Right lung (tissue), 5 donors: ENCODE measurements around the gene TSPAN18. TPM values are rescaled to one million over a fixed set of nuclear protein-coding genes. Genes with fewer than 3 reads are reported as not detected.

Experiments used
- DNase-seq, 2 donors: peaks; one replicate each; pipeline ENCODE4 v3.0.0-alpha.2; 2013
- polyA plus RNA-seq, 5 donors: library from polyadenylated mRNA; unstranded; fragments of 120-200 nt; gene quantifications; one replicate each; pipeline versions ENCODE4 v1.2.1 to v1.2.3, GENCODE V29; 2013; ENCODE audit warnings: inconsistent platforms in 1 of 5, low replicate concordance in 1 of 5; ENCODE audit not compliant: insufficient read length in 5 of 5, insufficient read depth in 1 of 5

Gene TSPAN18
- polyA plus RNA-seq, 5 donors: 48.9 to 74.5 (median 64.7) TPM

DNA sequence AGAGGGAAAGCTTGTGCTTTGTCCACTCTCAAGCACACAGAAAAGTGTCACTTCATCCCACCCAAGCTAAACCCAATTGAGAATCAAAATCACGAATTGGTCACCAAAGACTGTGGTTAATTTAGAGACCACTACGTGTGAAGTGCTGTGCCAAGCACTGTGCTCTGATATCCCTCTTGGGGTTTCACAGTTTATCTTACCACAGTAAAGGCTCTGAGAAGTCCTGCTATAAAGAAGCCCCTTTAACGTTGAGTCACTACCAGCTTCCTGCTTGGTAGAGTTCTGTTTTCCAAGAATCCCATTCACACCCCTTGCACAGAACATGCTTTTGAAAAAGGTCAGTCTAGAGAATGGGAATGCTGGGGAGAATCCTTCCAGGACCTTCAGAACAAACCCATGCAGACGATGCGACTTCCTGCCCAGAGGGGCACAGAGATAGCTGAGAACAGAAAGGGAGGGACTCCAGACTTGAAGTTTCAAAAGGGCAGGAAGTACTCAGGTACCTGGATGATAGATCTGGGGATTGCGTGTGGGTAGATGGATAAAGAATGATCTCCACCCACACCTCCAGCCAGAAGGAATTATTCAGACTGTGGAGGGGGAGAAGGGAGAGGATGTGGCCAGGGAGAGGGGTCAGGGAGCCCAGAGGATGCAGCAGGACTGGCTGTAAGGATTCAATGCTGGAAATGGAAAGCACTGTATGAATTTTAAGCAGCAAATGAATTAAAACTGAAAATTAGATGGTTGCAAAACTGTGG lies 18.1 kb upstream of the TSPAN18 start:
- no peak for DNase-seq

DNA sequence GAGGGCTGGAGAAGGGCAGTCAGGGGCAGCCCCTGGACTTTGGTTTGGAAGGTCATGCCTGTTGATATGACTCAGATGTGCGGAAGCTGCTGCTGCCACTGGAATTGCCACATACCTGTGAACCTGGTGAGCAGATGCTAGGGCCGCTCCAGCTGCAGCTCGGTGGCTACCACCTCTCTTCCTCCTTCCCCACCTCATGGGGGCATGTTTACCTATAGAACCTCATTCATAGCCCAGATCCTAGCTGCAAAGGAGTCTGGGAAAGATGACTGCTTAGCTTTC lies 17.5 kb upstream of the TSPAN18 start:
- DNase-seq: no peak

DNA sequence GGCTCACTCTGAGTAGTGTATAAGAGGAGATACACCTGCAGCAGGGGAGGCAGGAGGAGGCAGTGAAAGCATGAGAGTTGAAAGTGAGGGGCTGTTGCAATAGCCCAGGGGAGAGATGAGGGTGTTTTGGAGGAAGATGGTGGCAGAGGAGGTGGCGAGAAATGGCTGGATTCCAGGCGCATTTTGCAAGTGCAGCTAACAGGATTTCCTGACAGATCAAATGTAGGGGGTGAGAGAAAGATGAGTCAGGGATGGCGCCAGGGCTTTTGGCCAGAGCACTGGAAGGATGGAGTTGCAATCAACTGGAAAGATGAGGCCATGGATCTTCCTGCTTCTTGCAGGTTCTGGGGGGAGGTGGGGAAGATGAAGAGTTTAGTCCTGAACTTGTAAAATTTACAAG lies 16.8 kb upstream of the TSPAN18 start:
- DNase-seq: no peak

DNA sequence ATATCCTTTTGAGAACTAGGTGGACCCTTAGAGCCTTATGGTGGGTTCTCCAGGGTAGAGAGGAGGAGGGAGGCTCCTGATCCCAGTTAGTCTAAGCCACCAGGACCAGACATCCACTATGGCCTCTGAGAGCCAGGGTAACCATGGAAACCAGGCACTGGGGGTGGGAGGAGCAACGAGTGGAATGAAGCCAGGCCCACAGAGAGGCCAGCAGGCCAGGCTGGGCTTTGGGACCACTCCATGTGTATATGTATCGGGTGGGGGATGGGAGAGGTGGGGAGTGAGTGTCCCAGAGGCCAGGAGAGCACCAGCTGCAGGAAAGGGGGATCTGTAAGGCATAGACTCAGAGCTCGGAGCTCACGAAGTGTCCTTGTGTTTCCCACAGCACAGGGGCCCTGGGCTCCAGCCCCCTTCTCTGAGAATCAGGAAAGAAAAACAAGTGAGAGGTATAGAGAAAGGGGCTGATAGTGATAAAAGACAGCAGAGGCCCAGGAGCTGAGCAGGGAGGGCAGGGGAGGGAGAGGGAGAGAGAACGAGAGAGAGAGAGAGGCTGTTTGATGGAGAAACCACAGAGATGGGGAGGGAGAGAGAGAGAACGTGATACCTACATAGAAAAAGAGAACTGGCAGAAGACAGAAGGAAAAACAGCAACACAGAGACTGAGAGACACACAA lies 15.5 kb upstream of the TSPAN18 start:
- DNase-seq: no peak

DNA sequence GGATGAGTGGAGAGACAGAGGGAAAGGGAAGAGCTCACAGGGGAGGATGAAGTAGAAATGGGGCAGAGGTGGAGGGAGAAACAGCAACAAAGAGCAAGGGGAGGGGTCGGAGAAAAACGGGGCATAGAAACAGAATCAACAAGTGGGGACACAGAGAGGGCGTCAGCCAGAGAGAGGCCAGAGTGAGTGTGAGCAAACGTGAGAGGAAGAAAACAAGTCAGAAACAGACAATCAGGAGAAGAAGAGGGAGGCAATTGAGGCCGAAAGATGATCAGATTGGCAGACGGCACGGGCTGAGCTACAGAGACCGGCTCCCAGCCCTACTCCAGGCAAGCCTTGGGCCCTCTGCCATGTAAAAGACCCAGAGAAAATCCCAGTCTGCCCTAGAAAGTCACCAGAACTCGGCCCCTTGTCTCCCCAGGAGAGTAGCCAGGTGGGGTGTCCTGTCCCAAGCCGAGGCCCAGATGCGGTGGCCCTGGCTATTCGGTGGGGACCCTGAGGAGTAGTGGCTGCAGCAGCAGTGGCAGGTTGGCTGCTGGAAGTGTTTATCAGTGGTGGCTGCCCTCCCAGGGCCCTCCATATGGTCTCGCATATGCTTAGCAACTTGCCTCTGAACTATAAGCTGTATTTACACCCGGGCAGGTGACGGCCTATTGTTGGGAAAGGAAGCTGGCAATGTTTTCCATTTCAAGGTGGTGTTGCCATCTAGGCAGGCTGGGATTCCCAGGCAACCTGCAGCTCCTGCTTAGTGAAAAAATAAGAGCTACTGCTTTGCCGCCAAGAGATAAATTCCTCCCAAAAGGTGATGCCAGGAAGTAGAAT lies 14.8 kb upstream of the TSPAN18 start:
- DNase-seq: no peak

DNA sequence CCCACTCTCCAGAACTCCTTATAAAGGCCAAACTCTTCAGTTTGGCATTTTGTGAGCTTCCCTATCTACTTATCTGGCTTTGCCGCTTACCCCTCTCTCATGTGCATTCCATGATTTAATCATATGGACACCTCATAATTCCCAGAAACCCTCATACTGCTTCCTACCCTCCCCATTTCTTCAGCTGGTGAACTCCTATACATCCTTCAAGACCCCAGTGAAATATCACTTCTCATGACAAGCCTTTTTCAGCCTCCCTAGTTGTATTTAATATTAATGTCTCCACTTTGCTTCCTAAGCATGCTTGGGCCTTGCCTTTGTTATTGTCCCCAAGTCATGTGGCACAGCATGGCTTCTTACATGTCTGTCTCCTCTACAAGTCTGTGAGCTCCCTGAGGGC lies 13.7 kb upstream of the TSPAN18 start:
- DNase-seq: no peak

DNA sequence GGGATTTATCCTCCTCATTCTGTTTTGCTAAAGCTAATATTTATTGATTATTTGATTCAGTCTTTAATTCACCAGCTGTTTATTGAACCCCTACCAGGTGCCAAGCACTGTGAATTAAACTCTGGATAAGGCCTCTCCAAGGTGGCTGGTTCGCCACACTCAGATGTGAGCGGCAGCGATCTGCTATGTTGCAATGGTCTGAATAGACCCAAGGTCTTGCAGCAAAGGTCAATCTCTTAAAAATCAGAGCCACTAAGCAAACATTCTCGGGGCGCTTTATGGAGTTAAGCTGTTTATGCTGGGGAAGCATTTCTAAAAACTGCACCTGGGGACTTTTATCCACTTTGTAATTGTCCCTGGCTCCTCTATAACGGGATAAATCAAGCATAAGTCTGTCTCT lies 10.5 kb upstream of the TSPAN18 start:
- no peak for DNase-seq

DNA sequence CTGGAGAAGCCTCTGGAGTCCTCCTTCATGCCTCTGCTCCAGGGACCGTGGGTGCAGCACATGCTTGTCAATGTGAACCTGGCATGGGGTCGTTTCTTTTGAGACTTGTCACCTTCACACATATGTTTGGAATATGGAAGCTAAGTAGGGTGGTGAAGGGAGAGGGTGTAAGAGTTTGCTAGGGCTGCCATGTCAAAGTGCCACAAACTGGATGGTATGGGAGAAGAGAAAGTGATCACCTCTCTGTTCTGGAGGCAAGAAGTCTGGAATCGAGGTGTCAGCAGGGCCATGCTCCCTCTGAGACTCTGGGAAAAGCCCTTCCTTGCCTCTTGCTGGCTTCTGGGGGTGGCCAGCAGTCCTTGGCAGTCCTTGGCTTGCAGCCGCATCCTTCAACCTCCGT lies 8.7 kb upstream of the TSPAN18 start:
- no peak for DNase-seq

DNA sequence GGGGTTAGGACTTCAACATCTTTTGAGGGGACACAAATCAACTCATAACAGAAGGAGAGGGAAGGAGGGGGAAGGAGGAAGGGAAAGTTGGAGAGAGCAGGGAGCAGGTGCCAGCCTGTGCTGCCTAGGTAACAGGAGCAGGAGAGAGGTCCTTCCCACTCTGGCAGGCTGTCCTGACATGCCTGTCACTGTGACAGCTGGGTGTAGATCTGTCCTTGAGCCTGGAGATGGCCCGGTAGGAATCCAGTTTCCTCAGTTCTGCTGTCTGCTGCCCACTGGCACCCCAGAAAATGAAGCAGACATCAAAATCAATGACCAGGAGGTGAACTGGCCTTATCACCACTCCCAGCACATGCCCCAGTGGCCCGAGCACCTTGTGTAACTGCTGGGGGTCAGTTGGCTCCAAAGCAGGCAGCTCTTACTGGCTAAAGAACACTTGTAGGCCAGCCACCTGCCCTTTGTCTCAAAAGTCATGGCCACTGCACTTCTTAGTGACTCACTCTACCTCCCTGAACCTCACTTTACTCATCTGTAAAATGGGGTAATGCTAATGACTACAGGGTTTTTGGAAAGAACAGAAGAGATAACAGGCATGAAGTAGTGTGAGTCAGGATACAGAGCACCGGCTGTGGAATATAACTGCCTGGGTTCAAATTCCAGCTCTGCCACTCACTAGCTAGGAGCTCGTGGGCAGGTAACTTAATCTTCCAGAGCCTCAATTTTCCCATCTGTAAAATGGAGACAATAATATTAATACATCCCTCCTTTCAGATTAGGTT lies 8.0 kb upstream of the TSPAN18 start:
- no peak for DNase-seq

DNA sequence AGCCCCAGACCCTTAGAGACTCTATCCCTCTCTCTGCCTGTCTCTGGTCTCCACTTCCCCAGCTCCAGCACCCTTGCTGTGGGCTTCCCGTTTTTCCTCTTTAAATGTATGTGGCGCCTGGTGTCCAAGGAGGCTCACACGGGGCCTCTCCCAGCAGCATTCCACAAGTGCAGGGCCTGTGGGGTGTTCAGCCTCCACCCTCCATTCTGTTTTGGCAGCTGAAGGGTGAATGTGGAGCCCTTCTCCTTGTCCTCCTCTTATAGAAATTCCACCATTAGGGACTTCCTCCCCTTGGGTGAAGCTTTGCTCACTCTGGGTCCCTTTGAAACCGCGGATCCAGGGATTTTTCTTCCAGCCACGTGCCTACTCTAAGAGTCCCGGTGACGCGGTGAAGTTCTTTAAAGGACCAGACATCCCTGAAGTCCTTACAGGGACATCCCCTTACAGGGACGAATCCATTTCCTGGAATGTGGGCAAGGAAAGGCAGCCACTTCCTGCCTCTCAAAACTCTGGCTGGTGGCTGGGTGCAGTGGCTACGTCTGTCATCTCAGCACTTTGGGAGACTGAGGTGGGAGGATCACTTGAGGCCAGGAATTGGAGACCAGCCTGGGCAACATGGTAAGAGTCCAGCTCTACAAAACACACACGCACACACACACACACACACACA lies 1.6 kb upstream of the TSPAN18 start:
- no peak for DNase-seq

DNA sequence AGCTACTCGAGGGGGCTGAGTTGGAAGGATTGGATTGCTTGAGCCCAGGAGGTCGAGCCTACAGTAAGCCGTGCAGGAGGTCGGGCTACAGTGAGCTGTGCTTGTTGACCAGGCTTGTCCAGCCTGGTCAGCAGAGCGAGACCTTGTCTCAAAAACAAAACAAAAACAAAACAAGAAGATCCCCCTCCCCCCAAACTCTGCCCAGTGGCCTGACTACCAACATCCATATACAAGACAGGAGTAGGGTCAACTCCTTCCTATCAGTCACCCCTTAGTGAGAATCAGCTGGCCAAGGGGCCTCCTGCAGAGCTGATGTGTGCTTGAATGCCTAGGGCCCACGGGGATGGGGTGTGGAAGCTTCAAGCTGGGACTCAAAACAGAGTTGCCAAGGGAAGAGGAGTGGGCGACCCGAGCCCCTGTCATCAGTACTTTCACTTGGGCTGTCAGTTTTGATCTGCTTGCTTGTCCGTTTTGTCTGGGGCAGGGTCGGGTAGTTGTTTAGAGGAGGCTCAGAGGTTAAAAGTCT lies 942 bp upstream of the TSPAN18 start:
- DNase-seq: no peak

DNA sequence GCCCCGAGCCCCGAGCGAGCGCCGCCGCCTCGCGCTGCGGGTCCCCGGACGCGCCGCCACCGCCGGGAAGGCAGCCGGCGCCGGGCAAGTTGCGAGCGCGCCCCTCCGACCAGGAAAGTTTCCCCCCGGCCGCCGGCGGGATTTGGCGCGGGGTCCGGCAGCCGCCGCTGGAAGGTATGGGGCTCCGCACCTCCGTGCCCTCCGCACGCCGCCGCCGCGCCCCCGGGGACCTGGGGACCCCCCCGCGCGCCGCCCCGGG lies 281 bp downstream of the TSPAN18 start:
- DNase-seq: no peak

DNA sequence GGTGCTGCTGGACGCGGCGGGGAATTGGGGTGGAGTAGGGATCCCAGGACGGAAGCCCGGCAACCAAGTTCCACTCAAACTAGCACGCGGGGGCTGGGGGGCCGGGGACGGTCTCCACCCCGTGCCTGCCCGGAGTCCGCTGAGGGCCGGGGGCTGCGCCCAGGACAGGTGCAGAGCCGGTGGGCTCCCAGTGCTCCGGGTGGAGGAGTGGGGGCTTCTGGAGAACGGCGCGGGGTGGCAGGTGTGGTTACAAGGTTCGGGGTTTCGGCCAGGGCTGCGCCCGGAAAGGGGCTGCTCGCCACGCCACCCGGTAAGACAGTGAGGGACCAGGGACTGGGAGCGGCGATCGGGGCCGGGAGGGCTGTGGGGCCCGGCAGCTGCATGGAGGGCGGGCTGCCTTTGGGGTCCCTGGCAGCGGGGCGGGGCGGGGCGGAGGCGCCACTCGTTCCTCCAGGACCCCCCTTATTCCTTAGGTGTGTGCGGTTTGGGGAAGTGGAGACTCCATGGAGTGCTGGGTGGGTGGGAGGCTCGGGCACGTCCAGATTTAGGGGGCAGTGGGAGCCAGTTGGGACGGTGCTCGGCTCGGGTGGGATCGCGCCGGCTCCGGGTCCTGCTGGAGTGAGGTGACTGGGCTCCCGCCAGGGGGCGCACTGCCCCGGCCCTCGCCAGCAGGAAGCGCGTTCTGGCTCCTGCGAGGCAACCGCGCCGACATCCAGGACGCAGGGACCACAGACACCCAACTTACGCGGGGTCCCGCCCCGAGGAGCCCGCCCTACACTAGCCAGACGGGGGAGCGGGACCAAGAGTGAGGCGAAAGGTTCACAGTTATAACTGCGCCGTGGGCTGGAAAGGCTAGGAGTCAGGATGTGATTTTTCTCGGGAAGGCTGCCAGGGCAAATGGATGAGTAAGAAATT lies 868 bp downstream of the TSPAN18 start:
- peak; percentile 76 to 79 for DNase-seq

DNA sequence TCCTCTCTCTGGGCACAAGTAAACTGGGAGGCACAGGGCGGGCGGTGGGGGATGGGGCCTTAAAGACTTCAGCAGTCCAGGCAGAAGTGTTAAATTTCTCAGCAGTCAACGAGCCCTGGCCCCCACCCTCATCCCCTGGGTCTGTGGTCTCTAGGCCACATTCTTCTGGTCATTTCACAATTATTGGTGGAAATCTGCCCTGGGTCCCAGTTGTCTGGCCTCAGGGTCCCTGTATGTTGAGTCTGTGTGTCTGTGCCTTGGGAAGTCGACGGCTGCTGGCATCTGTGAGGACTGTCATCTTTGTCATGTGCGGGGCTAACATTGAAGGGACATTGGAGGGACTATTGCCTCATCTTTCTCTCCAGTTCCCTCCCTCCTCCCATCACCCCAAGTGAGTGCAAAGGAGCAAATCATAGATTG lies 1.7 kb downstream of the TSPAN18 start:
- no peak for DNase-seq

DNA sequence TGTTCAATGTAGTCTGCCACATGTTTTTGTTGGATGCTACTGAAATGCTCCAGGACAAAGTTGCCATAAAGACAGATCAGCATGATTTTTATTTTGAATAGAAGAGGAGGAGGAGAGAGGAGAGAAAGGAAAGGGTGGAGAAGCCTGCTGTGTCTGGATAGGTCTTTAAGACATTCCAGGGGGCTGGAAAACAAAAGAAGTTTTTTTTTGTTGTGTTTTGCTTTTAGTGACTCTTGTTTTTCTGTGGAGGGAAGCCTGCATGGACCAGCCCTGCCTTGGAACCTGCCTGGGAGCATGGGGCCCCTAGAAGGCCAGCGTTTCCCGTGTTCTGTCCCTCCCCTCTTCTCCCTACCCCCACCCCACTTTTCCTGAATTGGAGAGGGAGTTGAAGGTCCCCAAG lies 2.3 kb downstream of the TSPAN18 start:
- DNase-seq: no peak

DNA sequence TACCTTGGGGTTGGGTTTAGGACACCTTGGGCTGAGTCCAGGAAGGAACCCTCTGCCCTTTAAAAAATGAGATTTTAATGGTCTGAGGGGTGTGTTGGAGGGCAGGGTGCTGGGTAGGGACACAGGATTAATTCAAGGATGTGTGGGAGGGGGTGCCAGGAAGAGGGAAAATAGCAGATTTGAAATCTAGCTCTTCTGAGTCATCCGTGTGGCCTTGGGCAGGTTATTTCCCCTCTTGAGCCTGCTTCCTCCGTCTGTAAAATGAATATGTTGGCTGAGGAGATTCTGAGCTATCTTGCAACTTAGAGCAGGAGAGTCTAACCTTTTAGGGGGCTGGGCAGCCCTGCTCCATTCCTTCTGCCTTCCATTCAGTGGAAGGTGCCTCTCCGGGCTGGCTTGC lies 3.0 kb downstream of the TSPAN18 start:
- no peak for DNase-seq

DNA sequence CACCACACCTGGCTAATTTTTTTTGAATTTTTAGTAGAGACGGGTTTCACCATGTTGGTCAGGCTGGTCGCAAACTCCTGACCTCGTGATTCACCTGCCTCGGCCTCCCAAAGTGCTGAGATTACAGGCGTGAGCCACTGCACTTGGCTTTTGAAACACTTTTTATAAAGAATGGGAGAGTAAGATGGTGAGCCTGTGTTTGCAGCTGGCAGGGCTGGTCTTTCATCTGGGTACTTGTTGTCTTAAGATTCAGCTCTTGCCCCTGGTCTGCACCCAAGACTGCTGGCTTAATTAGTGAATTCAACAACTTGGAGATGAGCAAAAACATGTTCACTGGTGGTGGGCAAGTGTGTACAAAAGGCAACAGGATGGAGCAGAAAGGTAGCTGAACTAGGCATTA lies 4.0 kb downstream of the TSPAN18 start:
- DNase-seq: no peak

DNA sequence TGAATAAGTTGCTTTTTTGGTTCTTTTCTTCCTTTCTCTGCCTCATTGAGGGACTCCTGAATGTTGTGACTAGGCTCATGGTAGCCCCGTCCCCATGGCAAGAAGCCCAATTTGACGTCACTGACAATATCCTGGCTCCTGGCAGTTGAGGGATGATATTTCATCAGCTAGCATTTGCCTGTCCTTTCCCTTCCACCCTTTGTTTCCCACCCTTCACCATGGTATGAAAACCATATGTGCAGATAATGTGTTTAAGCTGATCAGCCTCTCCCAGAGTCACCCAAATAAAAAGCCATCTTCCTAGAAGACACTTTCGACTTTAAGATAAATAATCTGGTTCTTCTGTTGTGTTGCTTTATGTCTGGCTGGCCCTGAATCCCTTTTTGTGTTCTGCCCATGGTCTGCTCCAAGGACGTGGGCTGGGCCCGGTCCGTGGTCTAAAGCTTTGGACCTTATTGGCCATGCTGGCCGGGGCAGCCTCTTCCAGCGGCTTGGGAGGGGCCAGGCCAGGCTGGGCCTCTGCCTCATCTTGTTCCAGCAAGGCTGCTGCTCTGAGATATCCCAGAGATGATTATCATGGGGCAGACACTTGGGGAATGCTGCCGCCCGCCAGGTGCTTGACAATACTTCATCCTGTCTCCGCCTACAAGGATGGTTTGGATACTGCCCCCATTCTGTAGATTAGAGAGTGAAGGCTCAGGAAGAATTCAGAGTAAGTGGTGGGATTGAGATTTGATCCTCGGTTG lies 5.1 kb downstream of the TSPAN18 start:
- no peak for DNase-seq

DNA sequence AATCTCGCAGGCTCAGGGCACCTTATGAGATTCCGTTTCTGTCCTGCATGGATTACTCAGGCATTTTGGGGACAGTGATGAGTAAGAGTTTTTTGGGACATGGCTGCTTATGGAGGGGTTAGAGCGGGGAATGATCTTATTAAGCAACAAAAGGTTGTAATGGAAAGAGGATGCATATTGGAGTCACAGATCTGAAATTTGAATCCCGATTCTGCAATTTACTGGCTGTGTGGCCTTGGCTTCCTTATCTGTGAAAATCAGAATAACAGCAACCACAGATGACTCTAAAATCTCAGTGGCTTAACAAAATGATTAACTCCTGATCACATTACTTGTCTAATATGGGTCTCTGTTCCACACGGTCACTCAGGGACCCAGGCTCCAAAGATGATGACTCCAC lies 5.8 kb downstream of the TSPAN18 start:
- DNase-seq: no peak

DNA sequence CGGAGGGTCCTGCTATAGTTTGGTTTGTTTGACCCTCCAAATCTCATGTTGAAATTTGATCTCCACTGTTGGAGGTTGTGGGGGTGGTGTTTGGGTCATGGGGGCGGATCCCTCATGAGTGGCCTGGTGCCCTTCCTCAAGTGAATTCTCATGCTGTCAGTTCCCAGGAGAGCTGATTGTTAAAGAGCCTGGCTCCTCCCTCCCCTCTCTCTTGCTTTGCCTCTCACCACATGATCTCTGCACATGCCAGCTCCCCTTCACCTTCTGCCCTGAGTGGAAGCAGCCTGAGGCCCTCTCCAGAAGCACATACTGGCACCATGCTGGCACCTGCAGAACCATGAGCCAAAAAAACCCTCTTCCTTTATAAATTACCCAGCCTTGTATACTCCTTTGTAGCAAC lies 7.1 kb downstream of the TSPAN18 start:
- no peak for DNase-seq
